NCI-H1694 treated with DMSO at 0.1 percent for 48 hours (cell line): ENCODE measurements around the gene SUGT1.
"Not testable (repeated sequence)": the region's sequence is repeated elsewhere in the genome, so short reads cannot be mapped to it uniquely, and the experiment has no call there.

Experiments
- DNase-seq: peaks from one replicate; lab custom pipeline; 2025; lab: John Stamatoyannopoulos, UW

Gene SUGT1

DNA sequence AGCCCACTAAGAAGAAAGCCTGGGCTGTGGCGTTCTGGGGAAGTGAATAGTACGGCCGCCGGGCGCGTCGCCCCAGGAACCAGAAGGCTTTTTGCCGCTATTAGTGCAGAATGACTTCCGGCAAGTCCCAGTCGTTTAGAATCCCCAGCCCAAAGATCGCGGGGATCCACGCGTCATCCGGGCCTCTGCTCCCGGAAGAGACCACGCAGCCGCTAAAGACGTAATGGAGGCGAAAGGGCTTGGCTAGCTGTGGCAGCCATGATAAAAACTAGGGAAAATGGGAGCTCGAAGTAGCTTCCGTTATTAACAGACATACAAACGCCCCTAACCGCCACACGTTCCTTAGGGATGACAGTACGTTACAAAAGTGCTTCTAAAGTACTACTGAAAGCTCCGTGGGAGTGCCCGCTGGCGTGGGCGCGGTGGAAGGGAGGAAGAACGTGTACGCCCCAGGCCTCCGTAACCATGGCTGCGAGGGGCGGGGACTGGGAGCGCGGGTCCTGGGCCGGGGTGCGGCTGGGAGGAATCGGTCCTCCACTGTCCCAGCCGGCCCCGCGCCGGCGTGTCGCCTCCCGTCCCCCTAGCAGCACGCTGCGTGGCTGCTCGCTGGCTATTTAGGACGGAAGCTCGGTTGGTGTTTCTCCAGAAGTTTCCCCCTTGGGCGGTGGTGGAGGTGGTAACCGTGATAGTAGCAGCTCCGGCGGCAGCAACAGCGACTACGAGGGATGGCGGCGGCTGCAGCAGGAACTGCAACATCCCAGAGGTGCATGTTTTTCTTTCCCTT lies at the start of gene SUGT1:
Gene SUGT1 (plus strand): TSS at position 641 of the 784 bp plus-strand sequence. CDS start 85 bp downstream, at position 726.
- DNase-seq, result peak; percentile 95

DNA sequence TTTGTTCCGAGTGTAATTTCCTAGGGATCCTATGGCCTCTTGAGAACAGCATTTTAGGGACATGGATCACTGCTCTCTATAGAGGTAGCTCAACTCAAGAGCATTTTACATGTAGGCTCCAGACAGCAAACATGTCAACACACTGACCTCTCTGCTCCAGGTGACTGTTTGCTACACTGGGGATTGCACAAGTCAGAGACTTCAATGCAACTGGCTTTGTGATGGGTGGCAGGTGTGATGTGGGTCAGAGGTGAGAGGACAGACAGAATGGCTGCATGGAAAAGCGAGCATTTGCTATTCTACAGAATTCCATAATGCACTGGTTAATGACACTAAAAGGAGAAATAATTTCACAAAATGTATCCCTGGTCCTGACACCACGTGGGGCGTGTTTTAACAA lies 49.3 kb upstream of the SUGT1 start:
- DNase-seq, result not testable (repeated sequence)

DNA sequence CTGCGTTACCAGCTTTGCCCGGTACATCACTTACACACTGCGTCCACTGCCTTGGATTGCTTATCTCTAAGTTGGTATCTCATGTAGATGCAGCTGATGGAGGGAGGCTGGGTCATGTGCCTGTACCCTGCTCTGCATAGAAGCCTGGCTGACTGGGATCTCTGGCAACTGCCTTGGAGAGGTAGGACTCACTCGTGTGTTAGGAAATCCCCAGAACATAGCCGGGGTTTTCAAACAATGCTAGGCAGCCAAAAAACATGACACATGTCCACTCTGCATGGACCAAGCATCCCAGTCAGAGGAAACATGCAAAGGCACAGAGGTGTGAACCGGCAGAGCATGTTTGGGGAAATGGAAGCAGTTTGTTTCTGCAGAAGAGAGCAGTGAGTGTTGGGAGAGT lies 46.5 kb upstream of the SUGT1 start:
- DNase-seq, result not testable (repeated sequence)

DNA sequence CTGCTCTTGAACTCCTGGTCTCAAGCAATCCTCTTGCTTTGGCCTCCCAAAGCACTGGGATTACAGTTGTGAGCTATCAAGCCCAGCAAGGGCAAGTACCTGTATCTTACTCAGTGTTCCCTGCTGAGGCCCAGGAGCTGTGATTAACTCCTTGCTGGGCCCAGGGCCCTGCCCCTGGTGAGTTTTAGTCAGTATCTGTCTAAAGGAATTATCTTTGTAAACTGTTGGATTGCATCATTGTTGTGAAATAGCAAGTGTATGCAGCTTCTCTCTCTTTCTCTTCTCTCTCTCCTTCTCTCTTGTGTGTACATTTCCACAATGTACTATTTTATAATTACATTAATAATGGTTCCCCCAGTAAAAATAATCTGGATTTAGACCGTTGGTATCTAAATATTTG lies 45.8 kb upstream of the SUGT1 start:
- not testable (repeated sequence) for DNase-seq

DNA sequence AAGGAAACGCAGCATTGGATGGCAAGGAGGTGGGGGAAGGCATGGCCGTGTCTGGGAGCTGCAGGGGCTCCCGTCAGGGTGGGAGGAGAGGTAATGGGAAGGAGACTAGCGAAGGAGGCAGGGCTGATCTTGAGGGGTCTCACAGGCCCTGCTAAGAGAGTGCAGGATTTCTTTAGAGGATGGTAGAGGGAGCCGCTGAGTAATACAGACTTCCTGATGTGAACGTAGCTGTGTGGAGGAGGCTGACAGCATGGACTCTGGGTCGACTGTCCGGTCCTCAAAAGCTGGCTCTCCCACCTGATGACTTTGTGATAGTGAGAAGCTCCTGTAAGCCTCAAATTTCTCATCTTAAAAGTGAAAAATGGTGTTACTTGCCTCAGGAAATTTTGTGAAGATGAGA lies 44.5 kb upstream of the SUGT1 start:
- not testable (repeated sequence) for DNase-seq

DNA sequence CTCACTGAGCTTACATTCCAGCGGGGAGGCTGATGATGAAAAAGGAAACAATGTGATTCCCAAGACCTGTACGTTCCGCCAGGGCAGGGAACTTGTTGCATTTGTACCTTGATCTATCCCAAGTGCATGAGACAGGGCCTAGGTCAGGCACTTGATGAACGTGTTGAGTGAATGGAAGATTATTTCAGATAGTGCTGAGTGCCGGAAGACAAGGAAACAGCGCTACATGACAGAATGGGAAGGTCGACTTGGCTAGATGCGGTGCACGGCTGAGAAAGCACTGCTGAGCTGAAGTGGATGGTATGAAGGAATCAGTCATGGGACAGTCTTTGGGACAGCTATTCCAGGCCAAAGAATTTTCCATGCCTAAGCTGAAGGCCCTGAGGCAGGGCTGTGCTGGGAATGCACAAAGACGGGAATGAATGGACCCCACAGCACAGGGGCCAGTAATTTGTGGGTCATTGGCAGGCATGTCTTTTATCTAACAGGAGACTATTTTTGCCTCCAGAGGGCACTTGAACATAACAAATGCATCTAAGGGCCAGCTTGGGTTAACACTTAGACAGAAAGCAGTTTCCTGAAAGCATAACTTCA lies 43.5 kb upstream of the SUGT1 start:
- not testable (repeated sequence) for DNase-seq

DNA sequence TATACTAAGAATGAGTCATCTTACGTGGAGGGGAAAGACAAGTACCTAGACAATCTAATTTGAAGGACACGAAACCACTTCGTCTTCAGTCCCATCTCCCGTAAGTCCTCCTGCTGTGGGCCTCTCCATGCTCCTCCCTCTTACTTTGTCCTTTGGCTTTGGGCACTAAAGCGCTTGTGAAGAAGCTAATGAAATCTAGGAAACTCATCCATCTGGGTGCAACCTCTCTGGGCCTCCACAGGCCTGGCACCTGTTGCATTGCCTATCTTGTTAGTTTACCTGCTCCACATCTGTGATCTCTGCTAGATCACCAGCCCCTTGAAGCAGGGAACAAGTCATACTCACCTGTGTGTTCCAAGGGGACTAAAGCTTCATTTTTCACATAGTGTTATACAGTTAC lies 42.5 kb upstream of the SUGT1 start:
- not testable (repeated sequence) for DNase-seq

DNA sequence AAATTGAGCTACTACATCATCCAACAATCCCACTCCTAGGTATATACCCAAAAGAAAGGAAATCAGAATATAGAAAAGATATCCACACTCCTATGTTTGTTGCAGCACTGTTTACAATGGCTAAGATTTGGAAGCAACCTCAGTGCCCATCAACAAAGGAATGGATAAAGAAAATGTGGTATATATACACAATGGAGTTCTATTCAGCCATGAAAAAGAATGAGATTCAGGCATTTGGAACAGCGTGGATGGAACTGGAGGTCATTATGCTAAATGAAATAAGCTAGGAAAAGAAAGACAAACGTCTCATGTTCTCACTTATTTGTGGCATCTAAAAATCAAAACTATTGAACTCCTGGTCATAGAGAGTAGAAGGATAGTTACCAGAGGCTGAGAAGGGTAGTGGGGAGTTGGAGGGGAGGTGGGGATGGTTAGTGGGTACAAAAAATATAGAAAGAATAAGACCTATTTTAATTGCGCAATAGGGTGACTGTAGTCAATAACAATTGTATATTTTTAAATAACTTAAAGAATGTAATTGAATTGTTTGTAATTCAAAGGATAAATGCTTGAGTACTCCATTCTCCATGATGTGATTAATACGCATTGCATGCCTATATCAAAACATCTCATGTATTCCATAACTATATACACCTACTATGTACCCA lies 37.4 kb upstream of the SUGT1 start:
- no peak for DNase-seq

DNA sequence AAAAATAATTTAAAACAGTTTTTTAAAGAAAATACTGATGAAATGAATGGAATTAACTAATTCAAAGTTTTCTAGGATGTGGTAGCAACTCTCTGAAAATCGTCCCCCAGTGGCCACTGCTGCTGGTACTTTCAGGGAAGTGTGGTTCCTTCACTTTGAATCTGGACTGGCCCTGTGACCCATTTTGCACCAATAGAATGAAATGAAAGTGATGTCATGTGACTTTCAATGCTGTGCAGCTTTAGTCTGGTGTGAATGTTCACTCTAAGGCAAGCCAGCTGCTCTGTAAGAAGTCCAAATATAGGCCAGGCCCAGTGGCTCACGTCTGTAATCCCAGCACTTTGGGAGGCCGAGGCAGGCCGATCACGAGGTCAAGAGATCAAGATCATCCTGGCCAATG lies 36.8 kb upstream of the SUGT1 start:
- DNase-seq, result no peak

DNA sequence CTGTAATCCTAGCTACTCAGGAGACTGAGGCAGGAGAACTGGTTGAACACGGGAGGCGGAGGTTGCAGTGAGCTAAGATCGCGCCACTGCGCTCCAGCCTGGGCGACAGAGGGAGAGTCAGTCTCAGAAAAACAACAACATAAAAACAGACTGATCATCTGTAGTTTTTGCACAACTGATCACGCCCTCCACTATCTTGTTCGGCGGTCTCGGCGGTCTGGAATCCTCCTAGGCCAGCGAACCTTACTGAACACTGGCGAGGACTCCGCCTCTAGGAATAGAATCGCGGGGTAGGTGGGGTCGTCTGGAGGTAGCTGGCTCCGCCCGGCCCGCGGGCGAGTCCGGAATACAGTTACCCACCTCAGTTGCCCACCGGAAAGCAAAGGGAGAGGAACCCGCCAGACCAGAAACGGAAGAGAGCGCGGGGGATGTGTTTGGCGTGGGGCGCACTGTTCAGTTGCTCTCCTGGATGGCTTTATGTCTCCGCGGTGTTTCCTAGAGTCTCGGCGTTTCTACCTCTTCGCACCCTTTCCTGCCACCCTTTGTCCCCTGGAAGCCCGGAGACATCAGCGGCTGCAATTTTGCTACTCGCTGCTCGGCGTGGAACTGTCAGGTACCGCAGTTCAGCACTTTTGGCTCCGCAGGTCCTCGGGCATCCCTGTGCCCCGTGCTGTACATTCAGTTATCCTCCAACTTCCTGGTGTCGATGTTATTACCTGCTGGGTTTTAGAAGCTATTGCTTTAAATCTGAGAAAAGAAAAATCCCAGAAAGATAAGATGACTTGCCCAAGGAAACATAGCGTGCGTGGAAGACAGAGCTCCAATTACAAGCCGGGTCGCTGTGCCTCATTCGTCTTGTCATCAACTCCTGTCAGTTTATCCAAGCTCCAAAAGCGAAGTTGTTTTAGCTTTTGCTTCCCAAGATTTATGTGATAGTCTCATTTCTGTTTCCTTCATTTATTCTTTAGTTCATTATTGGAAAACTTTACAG lies 35.3 kb upstream of the SUGT1 start:
- peak; percentile 79 for DNase-seq

DNA sequence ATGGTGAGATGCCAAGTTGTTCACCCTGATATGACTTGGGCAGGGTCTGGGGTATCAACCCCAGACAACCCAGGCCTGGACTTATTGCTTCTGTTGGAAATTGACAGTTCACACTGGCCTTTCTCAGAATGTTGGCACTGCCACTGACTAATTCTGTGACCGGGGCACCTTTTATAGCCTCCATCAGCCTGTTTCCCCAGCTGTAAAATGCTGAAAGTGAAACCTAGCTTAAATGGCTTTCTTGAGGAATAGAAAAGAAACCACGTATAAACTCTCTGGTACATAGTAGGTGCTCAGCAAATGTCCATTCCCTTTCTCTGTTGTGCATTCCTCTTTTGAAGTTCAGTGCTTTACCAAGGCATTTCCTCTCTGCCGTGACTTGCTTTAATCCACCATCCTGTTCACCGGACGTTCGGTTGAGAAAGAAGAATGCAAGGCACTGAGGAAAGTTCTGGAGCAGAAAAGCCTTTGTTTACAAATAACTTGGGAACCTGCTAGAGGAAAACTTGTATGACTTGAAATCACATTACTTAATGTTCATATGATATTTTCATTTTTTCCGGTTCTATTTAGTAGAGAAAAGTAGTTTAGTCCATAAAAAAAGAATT lies 21.4 kb upstream of the SUGT1 start:
- DNase-seq, result not testable (repeated sequence)

DNA sequence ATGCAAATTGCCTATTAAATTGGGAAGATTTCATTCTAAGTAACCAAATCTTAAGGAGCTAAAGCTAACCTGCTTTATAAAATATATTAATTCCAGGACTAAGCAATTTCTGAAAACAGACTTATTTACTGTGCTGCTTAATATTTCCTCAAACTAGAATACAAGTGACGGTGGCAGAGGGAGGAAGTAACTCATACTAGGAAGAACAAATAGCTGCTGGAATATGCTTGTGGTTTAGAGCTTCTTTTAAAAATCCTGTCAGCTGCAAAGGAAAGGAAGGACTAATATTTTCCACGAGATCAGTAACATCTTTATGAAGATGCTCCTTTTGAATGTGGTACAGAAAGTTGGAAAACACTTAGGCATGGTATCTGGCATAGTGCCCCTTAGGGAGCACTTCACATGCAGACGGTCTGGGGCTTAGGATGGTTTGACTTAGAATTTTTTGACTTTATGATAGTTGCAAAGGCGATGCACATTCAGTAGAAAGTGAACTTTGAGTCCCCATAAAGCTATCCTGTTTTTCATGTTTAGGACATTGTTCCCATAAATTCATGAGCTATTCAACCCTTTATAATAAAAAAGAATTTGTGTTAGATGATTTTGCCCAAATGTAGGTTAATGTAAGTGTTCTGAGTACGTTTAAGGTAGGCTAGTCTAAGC lies 13.8 kb upstream of the SUGT1 start:
- no peak for DNase-seq

DNA sequence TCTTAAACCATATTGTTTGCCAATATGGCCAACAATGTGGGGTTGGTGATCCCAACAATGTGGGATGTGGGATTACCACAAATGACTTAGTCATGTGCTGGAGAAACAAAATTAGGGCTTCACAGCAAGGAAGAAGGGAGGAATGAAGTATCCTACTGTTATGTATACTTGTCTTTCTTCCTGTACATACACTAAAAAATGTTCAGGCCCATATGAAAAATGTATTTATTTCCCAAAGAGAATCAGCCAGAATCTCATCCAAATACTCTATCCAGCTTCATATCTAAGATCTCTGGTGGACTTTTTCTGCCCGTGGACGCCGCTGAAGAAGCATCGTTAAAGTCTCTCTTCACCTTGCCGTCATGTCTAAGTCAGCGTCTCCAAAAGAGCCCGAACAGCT lies 10.5 kb upstream of the SUGT1 start, which contains the start of gene HNRNPA1L2:
Gene HNRNPA1L2 (plus strand): TSS at position 301 of the 400 bp plus-strand sequence. CDS start 62 bp downstream, at position 363.
- DNase-seq, result no peak

DNA sequence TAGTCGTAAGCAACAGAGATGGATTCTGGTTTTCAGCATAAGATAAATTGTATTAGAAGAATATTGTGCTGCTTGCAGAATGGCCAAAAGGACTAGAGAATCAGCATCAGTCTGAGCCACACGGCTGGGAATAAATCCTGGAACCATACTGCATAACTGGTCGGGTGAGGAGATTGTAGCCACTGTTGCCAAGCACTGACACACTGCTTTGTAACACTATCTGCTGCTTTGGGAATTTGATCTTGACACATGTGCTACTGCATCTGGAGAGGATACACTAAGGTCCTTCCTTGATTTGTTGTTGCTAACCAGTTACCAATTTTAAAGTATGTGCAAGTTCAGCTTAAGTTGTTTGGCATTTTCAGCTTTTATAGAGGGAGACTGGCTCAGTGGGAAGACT lies 8.5 kb upstream of the SUGT1 start:
- DNase-seq, result no peak

DNA sequence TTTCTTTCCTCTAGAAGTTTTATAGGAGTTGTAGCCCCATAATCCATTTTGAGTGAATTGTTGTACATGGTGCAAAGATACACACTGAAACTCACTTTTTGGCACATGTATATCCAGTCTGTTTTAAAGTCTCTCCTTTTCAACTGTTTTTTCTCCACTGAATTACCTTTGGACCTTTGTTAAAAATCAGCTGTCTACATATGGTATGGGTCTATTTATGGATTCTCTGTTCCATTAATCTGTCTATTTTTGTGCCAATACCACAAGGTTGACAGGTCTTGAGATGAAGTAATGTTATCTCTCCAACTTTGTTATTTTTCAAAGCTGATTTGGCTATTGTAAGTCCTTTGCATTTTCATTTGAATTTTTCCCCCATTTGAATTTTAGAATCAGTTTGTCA lies 5.7 kb upstream of the SUGT1 start:
- no peak for DNase-seq

DNA sequence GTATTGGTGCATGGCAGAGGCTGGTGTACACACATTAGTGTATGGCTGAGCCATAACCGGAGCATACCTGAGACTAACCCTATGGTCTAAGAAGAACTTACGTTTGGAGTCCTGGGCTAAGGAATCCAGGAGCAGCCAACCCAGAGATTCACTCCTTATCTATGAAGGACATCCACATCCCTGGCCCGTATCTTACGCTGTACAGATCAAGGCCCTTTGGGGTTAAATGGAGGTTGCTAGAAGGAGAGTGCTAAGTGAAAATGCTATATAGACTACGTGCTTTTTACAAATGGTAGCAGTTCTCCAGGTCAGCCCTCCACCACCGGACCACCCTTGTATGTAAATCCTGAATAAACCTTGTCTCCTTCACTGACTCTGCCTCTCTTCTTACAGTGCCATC lies 1.9 kb upstream of the SUGT1 start:
- no peak for DNase-seq

DNA sequence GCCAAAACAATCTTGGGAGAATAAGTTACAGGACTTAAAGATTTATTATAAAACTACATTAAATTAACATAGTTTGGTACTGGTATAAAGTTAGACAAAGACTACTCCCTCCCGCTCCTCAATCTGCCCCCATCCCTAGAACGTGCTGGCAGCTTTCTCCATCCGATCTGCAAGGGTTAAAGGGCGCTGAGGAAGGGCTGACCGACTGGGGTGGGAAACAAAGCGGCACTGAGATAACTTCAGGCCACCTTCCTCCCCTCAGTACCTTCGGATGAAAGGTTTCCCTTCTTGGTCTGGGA lies 790 bp upstream of the SUGT1 start:
- DNase-seq, result no peak

DNA sequence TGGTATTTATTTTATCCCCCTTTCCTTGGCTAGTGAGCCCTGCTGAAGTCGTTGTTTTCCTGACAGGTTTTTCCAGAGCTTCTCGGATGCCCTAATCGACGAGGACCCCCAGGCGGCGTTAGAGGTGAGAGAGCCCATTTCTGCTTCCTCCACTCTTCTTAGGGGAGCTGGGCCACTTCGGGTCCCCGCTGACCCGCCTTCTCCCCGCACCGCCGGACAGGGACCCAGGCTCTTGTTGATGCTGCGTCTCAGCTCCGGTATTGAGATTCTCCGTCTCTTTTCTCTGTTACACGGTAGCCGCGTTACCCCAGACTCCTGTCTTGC lies 306 bp downstream of the SUGT1 start:
- no peak for DNase-seq

DNA sequence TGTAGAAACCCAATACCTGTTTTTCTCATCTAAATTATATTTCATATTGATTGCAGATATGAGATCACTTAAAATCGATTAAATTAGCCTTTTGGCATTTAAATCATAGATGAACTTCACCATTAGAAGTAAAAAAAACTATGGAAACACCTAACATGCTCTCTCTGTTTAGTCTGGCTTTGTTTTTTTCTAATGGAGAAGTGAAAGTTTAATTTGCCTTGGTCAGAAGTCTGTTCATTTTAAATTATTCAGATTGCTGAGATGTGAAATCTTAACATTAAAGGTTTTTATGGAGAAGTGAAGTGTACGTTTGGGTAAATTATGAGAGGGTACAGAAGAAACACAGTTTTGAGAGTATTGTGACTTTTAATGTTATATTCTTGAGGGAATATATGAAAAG lies 6.7 kb downstream of the SUGT1 start:
- no peak for DNase-seq

DNA sequence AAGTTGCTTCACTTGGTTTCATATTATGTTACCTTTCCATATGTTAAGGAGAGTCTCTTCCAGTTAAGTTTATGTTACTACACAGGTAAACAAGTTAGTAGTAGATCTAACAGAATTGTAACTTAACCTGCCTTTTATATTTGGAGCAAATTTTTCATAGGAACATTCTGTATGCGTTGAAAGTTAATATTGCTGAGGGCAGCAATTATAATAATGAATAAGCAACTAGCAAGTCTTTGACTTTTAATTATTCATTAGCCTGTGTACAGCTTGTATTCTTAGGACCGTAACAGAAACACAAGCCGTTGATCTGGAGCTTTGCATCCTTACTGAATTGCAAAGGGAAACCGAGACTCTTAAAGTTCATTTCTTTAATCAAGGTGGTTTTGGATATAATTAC lies 11.6 kb downstream of the SUGT1 start:
- no peak for DNase-seq

DNA sequence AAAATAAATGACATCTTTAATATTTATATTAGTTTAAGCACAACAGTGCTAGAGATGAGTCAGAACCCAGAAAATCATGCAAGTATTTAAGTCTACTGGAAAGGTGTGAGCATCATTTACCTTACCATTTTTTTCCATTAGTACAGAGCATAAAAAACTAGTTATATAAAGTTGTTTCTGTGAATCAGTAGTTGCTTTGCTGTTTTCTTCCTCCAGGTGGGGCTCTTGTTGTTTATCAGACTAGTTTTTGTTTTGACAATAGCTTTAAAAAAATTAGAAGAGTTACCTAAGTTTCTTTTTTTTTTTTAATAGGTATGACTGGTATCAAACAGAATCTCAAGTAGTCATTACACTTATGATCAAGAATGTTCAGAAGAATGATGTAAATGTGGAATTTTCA lies 12.7 kb downstream of the SUGT1 start:
- DNase-seq, result peak; percentile 25
